OCI-LY7 (cell line): ENCODE measurements around the gene BDP1.

Experiments
- EZH2phosphoT487 ChIP-seq: fragments of 200-600 bp; sonication (generic); IDR thresholded peaks from 2 replicates; pipeline ENCODE4 v1.6.1; 2018; ENCODE audit warnings: low read depth, borderline replicate concordance, mild to moderate bottlenecking, mixed run types, antibody characterized with exemption, low read length, moderate library complexity, mixed read lengths
- TF ChIP-seq, protein P1 (sequence below): fragments of 200-600 bp; sonication (generic); conservative IDR thresholded peaks from 2 replicates; pipeline ENCODE4 v1.5.1; 2014; ENCODE audit warnings: mild to moderate bottlenecking, antibody characterized with exemption, low read length, moderate library complexity, mixed read lengths

DNA sequence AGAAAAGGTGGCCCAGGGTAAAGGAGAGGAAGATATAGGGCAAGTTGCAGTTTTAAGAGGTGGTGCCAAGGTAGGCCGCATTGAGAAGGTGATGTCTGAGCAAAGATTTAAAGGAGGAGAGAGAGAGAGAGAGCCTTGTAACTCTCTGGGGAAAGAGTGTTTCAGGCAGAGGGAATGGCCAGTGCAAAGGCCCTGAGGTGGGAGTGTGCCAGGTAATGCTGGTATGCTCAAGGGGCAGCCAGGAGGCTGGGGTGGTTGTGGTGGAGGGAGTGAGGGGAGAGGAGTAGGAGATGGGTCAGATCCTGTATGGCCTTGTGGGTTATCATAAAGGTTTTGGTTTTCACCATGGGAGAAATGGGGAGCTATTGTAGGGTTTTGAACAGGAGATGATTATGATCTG is 141.6 kb downstream of the BDP1 start:
- TF ChIP-seq, protein P1, sequence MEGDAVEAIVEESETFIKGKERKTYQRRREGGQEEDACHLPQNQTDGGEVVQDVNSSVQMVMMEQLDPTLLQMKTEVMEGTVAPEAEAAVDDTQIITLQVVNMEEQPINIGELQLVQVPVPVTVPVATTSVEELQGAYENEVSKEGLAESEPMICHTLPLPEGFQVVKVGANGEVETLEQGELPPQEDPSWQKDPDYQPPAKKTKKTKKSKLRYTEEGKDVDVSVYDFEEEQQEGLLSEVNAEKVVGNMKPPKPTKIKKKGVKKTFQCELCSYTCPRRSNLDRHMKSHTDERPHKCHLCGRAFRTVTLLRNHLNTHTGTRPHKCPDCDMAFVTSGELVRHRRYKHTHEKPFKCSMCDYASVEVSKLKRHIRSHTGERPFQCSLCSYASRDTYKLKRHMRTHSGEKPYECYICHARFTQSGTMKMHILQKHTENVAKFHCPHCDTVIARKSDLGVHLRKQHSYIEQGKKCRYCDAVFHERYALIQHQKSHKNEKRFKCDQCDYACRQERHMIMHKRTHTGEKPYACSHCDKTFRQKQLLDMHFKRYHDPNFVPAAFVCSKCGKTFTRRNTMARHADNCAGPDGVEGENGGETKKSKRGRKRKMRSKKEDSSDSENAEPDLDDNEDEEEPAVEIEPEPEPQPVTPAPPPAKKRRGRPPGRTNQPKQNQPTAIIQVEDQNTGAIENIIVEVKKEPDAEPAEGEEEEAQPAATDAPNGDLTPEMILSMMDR, result no peak
- TF ChIP-seq EZH2phosphoT487, result no peak
